Stimulated activated CD8-positive, alpha-beta memory T cell treated with anti-CD3 and anti-CD28 coated beads, Interleukin-4, amount 100 ng/mL, for 4 hours (primary cell): ENCODE data around the gene EVI5L.

Source experiments
- DNase-seq, 2 donors: peaks; one replicate each; pipeline ENCODE4 v3.0.0-alpha.2; 2020; ENCODE audit warnings: low read depth in 2 of 2, low spot score in 1 of 2

The EVI5L gene

DNA sequence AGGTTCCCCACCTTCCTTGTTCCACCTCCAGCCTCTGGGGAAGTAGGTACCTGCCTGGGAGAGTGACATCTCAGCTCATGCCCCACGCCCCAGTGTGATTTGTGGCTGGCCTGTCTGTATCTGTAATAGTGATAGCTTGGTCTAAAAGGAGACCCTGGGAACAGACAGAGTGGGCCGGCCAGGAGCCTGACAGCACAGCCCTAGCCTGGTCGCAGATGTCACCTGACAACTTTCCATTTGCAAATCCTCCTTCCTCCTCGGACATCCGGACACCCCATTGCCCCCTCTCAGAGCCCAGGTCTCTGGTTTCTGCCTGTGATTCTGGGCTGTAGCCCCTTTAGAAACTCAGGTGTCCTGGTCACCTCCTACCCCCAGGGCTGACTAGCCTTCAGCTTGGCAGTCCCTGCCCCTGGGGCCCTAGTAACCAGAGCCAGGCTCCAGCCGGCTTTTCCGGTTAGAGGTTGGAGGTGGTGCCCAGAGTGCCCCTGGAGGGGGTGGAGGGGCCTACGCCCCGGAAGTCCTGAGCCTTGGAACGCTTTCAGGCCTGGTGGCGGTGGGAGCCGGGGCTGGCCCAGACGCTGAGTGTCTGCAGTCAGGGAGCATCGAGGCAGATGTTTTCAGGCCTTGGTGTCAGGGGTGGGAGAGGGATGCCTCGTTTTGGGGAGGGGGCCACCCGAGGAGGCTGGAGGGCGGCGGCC, 64.7 kb downstream of the EVI5L start:
- DNase-seq = no peak

DNA sequence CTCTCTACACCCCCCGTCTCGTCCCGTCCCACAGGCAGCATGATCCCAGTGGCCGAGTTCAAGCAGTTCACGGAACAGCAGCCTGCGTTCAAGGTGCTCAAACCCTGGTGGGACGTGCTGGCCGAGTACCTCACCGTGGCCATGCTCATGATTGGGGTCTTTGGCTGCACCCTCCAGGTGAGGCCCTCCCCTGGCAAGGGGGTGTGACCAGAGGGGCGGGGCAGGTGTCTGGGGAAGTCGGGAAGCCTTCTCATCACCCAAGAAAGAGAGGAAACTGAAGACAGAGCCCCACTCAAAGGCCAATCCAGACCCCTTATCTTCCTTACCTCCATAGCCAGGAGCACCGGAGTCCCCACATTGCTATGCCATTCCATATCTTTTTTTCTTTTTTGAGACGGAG, 65.5 kb downstream of the EVI5L start:
- DNase-seq = no peak

DNA sequence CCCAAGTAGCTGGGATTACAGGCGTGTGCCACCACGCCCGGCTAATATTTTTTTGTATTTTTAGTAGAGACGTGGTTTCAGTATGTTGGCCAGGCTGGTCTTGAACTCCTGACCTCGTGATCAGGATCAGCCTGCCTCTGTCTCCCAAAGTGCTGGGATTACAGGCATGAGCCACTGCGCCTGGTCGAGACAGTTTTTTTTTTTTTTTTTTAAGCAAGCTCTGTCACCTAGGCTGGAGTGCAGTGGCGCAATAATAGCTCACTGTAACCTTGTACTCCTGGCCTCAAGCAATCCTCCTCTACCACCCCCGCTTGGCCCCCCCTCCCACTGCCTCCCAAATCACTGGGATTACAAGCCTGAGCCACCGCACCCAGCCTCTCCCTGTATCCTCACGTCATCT, 67.3 kb downstream of the EVI5L start:
- no peak for DNase-seq

DNA sequence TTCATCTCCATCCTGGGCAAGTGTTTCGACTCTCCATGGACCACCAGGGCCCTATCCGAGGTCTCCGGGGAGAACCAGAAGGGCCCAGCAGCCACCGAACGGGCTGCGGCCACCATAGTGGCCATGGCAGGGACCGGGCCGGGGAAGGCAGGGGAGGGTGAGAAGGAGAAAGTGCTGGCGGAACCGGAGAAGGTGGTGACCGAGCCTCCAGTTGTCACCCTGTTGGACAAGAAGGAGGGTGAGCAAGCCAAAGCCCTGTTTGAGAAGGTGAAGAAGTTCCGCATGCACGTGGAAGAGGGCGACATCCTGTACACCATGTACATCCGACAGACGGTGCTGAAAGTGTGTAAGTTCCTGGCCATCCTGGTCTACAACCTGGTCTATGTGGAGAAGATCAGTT, 68.9 kb downstream of the EVI5L start:
- no peak for DNase-seq

DNA sequence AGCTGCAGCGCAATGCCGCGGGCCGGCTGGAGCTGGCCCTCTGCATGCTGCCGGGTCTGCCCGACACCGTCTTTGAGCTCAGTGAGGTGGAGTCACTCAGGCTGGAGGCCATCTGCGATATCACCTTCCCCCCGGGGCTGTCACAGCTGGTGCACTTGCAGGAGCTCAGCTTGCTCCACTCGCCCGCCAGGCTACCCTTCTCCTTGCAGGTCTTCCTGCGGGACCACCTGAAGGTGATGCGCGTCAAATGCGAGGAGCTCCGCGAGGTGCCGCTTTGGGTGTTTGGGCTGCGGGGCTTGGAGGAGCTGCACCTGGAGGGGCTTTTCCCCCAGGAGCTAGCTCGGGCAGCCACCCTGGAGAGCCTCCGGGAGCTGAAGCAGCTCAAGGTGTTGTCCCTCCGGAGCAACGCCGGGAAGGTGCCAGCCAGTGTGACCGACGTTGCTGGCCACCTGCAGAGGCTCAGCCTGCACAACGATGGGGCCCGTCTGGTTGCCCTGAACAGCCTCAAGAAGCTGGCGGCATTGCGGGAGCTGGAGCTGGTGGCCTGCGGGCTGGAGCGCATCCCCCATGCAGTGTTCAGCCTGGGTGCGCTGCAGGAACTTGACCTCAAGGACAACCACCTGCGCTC, 69.8 kb downstream of the EVI5L start:
- DNase-seq = no peak

DNA sequence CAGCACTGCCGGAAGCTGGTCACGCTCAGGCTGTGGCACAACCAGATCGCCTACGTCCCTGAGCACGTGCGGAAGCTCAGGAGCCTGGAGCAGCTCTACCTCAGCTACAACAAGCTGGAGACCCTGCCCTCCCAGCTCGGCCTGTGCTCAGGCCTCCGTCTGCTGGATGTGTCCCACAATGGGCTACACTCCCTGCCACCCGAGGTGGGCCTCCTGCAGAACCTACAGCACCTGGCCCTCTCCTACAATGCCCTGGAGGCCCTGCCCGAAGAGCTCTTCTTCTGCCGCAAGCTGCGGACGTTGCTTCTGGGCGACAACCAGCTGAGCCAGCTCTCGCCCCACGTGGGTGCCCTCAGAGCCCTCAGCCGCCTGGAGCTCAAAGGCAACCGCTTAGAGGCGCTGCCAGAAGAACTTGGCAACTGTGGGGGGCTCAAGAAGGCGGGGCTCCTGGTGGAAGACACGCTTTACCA, 70.4 kb downstream of the EVI5L start:
- DNase-seq = no peak

DNA sequence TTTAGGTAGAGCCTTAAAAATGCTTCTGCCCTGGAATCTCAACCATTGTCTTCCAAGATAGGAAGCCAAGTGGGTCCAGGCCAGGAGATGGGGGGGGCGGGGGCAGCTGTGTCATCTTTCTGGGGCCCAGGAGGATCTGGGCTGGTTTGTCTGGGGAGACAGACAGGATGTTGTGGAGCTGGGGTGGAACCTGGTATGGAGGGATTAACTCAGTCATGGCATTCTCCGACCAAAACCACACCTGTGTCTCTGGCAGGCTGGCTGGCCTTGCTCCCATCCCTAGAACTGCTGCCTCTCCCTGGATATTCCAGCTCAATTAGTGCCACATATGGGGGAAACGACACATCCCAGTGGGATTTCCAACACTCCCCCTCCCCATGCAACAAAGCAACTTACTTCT, 70.9 kb downstream of the EVI5L start:
- DNase-seq = no peak

DNA sequence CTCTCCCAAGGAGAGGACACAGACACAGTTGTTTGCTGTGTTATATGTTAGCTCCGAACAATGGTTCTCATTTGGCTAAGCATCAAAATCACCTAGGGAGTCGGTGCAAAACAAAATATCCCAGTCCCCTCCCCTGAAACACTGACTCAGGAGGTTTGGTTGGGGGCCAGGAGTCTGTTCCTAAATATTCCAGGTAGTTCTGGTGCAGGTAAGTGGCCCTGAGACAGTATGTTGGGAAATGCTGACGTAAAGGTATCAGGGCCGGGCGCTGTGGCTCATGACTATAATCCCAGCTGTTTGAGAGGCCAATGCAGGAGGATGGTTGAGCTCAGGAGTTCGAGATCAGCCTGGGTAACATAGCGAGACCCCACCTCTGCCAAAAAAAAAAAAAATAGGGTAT, 71.3 kb downstream of the EVI5L start:
- DNase-seq = no peak

DNA sequence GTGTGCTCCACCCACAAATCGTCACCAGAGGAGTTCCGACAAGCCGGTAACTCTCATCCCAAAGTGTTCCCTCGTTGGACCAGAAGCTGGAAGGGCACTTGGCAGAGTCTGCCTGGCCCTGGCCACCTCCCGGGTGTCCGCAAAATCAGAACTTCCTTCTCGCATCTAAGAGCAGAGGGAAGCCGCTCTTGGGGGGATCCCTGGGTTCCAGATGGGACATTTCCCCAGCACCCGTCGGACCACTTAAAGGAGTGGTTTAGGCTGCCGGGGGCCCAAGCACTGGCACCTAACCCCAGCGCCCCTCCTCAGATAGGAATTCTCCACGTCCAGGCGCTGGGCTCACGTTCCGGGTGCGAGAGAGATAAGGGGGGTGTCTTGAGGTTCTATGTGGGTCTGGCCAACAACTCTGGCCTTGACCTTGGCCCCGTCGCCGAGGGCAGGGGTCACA, 72.8 kb downstream of the EVI5L start:
- DNase-seq = no peak

DNA sequence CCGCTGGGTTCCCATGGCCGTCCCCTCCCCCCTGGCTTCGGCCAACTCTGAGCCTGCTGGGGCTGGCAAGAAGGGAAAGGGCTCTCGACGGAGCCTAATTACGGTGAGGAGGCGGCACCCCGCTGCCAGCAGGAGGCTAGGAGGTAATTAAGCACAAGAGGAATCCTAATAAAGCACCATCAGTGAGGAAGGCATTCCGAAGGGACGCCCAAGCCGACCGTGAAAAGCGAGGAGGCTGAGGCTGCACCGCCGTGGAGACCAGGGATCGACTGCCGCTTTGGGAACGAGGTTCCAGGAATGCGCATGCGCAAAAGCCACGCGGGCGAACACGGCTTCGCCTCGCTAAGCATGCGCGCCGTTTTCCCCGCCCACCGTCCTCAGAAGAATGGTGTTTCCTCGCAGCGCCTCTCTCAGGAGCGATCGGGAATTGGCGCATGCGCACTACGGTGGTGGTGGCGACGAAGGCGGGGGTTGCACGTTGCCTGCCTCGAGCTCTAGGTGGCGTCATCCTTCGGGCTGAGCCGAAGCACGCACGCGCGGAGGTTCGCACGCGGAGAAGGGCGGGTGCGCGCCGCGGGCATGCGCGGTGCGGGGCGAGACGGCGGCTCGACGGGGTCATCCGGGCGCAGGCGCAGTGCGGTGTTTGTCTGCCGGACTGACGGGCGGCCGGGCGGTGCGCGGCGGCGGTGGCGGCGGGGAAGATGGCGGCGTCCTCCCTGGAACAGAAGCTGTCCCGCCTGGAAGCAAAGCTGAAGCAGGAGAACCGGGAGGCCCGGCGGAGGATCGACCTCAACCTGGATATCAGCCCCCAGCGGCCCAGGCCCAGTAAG, 73.4 kb downstream of the EVI5L start, which contains the start of gene MAP2K7:
TSS of gene MAP2K7 (plus strand) at position 634 of the 830 bp plus-strand sequence. CDS start at position 702, 68 bp downstream.
- peak; percentile 100 for DNase-seq

DNA sequence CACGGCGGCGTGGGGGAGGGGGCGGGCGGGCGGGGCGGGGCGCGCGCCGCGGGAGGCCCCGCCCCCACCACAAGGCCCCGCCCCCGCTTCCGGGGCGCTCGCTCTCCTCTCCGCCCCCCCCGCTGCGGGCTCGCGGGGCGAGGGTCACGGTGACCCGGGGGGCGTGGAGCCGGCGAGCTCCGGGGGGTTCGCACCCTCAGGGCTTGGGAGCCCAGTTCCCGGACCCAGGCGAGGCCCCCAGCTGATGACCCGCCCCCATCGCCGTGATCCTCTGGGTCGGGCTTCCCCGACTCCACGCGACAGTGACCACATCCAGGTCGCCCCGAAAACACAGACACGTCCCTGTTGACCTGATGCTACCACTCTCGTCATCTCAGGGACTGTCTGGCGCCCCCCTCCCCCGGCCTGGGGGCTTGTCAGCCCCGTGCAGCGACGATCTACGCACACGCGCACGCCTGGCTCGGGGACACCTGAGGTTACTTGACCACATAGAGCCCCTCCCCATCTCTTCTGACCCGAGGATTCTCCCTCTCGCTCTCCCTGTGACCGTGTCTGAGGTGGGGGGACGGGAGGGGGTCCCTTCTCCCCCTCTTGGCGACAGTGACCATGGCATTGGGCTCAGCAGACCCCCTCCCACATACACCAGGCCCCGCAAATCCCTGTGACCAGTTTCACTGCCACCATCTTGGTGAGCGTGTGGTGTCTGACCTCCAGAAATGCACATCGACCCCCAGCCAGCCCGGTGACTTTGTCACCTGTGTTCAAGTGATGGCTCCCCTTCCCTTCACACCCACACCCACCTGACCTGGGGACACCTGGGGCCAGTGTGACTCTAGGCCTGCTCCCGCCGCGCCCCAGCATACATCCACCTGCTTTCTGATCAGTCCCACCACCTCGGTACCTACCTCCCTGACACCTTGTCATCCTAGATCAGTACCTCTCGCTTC, 74.3 kb downstream of the EVI5L start:
- DNase-seq = peak in 1 of 2 donors; percentile 38

DNA sequence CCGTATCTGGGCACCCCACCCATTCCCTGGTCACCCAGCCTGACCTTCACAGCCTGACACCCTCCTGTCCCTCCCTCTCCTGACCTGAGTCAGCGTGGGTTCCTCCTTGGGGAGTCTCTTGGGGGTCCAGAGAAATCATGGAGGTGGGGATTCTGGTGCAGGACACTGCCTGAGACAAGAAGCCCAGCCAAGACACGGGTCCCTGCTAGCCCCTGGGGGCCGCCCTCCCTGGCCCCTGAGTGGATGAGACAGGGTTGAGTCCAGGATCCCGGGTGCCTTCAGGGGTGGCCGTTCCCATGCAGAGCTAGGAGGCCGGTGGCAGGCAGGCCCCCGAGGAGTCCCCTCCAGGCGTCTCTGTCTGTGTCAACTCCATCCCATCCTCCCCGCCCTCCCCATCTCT, 75.2 kb downstream of the EVI5L start:
- DNase-seq = no peak

DNA sequence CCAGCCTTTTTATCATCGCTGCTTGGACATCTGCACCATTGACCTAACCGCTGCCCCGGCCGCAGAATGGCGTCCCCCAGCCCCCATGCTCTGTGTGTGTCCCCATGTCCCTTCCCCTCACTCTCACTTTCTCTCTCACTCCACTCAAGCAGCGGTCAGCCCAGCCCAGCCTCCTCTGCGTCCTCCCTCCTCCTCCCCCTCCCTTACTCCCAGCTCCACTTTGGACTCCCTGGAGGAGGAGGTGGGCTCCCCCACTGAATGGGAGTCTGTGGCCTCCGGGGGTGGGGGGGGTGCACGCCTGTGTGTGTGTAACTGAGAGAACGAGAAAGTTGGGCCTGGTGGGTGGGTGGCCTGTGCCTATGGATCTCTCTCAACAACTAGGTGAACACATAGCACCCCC, 75.8 kb downstream of the EVI5L start:
- no peak for DNase-seq

DNA sequence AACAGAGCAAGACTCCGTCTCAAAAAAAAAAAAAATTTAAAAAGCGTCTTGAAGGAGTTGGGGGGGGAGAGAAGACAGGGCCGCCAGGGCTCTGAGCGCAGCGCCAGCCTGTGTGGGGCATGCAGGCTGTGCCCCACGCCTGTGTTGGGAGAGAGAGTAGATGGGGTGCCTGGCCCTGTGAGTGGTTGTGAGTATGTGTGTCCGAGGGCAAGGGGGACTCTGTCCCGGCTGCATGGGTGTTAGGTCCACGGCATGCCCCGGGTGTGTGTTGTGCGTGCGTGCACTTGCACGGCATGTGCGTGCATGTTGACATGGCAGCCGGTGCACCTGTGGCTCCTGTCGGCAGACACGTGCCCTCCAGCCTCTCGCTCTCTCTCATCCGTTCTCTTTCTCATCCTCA, 77.1 kb downstream of the EVI5L start:
- no peak for DNase-seq

DNA sequence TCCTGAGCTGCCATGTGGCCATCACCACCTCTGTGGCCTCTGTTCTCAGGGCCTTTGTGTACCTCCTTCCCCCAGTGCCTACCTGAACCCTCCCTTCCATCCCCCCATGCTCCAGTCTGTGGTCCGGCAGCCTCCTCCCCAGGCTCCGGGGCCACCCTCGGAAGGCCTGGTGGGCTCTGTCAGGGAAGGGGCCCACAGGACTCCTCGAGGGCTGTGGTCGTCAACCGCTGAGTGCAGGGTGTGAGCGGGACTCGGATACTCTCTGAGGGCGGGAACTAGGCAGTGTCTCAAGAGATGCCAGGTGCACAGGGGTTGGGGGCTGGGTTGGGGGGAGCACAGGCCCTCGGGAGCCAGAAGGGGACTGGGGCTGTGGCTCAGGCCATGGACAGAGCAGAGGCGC, 77.5 kb downstream of the EVI5L start:
- no peak for DNase-seq

DNA sequence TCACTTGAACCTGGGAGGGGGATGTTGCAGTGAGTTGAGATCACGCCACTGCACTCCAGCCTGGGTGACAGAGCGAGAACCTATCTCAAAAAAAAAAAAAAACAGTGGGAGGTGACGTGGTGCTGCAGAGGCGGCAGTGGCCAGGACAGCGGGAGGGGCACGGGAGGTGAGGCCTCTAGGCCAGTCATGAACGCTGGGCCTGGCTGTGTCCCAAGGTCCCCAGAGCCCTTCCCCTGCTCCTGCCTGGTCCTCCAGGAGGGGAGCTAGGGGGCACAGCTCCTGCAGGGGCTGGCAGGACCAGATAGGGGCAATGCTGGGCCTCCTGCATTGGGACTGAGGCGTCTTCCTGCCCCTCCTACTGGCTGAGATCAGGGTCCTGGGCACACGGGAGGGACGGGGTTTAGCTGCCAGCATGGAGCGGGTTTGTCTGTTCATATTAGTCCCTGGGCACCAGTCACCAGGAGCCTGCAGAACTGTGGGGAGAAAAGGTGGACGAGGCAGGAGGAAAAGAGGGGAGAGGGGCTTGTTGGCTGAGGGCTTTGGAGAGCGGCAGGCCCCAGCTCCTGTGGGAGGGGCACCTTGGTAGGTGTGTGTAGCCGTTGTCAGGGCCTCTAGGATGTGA, 78.2 kb downstream of the EVI5L start:
- no peak for DNase-seq

DNA sequence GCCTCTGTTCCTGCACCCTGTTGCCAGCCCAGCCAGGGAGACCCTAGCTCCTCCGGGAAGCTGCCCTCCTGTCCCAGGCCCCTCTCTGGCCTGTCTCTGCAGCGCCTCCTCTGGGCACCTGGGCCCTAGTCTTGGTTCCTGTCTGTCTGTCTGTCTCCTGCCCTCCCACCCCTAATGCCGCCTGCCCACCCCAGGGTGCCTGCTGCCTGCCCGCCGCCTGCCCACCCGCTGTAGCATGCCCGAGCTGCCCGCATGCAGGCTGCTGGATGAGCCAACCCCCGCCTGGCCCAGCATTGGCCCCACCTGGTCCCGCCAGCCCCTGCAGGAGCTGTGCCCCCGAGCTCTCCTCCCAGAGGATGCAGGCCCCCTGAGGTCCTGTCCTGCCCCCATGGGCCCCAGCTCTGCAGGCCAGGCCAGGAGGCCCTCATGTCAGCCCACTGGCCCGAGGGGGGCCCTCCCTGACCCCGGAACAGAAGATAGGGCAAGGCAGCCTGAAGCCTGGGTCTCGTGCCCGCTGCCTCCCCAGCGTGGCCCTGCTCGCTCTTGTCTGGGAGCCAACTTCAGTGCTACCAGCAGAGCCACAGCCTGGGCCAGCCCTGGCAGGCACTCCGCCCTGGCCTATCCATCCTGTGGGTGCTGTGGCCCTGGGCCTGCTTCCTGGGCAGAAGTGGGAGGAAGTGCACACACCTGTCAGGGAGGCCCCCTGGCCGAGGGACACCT, 78.9 kb downstream of the EVI5L start:
- no peak for DNase-seq

DNA sequence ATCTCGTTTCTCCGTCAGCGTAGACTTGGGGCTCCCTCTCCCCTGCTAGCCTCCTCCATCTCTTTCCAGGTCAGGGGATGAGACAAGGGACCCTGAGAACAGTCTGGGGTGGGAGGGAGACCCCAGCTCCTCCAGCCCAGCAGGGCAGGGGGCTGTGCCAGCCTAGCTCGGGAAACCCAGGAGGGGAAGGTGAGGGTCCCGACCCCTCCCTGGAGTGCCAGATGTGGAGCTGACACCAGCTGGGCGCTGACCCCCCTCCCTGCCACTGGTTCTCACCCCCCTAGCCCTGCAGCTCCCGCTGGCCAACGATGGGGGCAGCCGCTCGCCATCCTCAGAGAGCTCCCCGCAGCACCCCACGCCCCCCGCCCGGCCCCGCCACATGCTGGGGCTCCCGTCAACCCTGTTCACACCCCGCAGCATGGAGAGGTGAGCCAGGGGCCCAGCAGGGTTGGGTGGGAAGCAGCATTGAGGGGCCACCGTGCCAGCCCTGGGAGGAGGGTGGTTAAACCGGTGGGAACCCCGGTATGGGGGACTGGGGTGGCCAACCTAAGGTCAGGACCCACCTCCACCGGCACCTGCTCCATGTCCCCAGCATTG, 79.6 kb downstream of the EVI5L start:
- DNase-seq = no peak
